Psoas muscle (tissue), 8 donors: Measurements from ENCODE around the gene FARP1. TPM values are rescaled to one million over a fixed set of nuclear protein-coding genes. Genes with fewer than 3 reads are reported as not detected.

Source experiments
- ATAC-seq, 4 donors: fragments of 200-7000 bp; cut with Tn5 transposase; one replicate each; pipeline ENCODE4 v1.9.1; 2020; ENCODE audit warnings: moderate library complexity in 3 of 4, mild to moderate bottlenecking in 2 of 4
- DNase-seq, 2 donors: peaks; one replicate each; pipeline ENCODE4 v3.0.0-alpha.2; 2020
- H3K27ac ChIP-seq: fragments of 200-600 bp; one replicate; pipeline ENCODE4 v1.8.0; 2022
- H3K27me3 ChIP-seq, 3 donors: fragments of 200-600 bp in 1 of 3; one replicate each; pipeline versions ENCODE4 v1.6.1 to v1.8.0; 2013 to 2022; ENCODE audit warnings: low read length in 2 of 3, mild to moderate bottlenecking in 2 of 3, moderate library complexity in 1 of 3; ENCODE audit not compliant: insufficient read depth in 3 of 3
- H3K36me3 ChIP-seq, 2 donors: fragments of 200-600 bp in 1 of 2; one replicate each; pipeline versions ENCODE4 v1.6.1 to v1.8.0; 2013 to 2022; ENCODE audit warnings: low read depth in 1 of 2, mild to moderate bottlenecking in 1 of 2, moderate library complexity in 1 of 2; ENCODE audit not compliant: insufficient read depth in 1 of 2
- H3K4me1 ChIP-seq: fragments of 200-600 bp; one replicate; pipeline ENCODE4 v1.8.0; 2022
- H3K4me3 ChIP-seq: fragments of 200-600 bp; one replicate; pipeline ENCODE4 v1.8.0; 2022; ENCODE audit warnings: mild to moderate bottlenecking
- H3K9me3 ChIP-seq: fragments of 200-600 bp; one replicate; pipeline ENCODE4 v1.8.0; 2022
- WGBS, 3 donors: extraction: QIAGEN DNeasy Blood & Tissue Kit; methylation state at CpG; one replicate each; pipeline versions ENCODE4 v1.1.6 to v1.1.7; 2013; 5-methylcytosine and 5-hydroxymethylcytosine counted together
- intact Hi-C, 2 donors: fragments of 100-400 bp; cut with DNase I; formaldehyde crosslinking; loops; one replicate each; pipeline versions ENCODE4 v1.11.0 to v1.14.2; 2022
- polyA plus RNA-seq, 3 donors: library from polyadenylated mRNA; stranded (reverse); fragments of 200-250 nt; gene quantifications; one replicate each; pipeline ENCODE4 v1.2.3, GENCODE V29; 2013
- total RNA-seq, 4 donors: library from RNA; stranded (reverse); fragmentation: NEBNext Ultra II Directional in 2 of 4; extraction: Animal tissue kit (Norgen Biotek cat#: 25700) in 2 of 4; gene quantifications; one replicate each; pipeline versions ENCODE4 v1.2.1 to v1.2.4, GENCODE V29; 2021 to 2023
- TF ChIP-seq, protein P1 (sequence below): fragments of 200-600 bp; IDR thresholded peaks from one replicate; pipeline ENCODE4 v1.8.0; 2022; ENCODE audit warnings: antibody characterized with exemption
- donor health status: healthy with polysubstance abuse.
- donor health status: DM: no; HTN: no; CAD: no; lungs with moderate emphysema.
- donor health status: Bipolar disorder and iron deficiency.
- donor health status: healthy.
- donor health status: DM: yes; HTN: yes; CAD: no.
- donor health status: DM: no; HTN: no; CAD: no.
- donor health status: DM: no; HTN: no; CAD: no.
- donor health status: DM: yes; HTN: yes; CAD: no.

Gene FARP1
- total and polyA plus RNA-seq, 7 donors = 5.7 to 19.4 (median 9.2) TPM

DNA sequence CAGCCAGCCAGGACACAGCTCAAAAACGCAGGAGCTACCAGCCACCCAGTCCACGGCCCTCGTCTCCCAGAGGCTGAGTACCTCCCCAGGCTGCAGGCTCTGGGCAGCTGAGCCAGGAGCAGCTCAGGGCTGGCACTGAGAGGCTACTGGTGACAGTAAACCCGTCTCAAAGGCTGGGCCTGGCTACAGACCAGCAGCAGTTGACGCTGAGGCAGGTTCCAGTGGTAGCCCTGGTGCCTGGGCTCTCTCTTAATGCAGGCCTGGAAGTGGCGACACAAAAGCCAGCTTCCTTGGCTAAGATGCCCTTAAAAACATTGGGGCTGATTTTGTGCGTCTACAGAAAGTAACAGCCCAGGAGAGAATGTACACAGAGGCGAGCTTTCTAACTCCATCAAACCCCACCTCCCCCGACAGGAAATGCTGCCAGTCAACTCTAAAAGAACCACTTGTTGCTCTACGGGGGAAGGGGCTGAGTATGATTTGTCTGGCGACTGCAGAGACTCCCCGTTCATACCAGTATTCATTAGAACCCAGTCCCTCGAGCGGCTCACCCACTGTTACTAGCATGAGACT, 307.7 kb downstream of the FARP1 start:
- Histone ChIP-seq H3K4me1 (peaks cover 24% of the 10 kb centered on the region), H3K4me3 (no peak overlapping the region), H3K27ac (peak overlapping the region; percentile 58), H3K36me3 (peaks cover 0 to 48% of the 10 kb centered on the region in 2 donors), H3K9me3 (no peaks in the 10 kb centered on the region), H3K27me3 (no peaks in the 10 kb centered on the region)
- TF ChIP-seq, protein P1, sequence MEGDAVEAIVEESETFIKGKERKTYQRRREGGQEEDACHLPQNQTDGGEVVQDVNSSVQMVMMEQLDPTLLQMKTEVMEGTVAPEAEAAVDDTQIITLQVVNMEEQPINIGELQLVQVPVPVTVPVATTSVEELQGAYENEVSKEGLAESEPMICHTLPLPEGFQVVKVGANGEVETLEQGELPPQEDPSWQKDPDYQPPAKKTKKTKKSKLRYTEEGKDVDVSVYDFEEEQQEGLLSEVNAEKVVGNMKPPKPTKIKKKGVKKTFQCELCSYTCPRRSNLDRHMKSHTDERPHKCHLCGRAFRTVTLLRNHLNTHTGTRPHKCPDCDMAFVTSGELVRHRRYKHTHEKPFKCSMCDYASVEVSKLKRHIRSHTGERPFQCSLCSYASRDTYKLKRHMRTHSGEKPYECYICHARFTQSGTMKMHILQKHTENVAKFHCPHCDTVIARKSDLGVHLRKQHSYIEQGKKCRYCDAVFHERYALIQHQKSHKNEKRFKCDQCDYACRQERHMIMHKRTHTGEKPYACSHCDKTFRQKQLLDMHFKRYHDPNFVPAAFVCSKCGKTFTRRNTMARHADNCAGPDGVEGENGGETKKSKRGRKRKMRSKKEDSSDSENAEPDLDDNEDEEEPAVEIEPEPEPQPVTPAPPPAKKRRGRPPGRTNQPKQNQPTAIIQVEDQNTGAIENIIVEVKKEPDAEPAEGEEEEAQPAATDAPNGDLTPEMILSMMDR = no peak
- DNase-seq = peak in 1 of 2 donors; percentile 74
- 42 to 55% (median 48%) methylated on average over 14 of the region's 14 CpGs for WGBS, 3 donors
- peak; percentile 52 to 83 (median 79) for ATAC-seq
- intact Hi-C loops = no loop called here

DNA sequence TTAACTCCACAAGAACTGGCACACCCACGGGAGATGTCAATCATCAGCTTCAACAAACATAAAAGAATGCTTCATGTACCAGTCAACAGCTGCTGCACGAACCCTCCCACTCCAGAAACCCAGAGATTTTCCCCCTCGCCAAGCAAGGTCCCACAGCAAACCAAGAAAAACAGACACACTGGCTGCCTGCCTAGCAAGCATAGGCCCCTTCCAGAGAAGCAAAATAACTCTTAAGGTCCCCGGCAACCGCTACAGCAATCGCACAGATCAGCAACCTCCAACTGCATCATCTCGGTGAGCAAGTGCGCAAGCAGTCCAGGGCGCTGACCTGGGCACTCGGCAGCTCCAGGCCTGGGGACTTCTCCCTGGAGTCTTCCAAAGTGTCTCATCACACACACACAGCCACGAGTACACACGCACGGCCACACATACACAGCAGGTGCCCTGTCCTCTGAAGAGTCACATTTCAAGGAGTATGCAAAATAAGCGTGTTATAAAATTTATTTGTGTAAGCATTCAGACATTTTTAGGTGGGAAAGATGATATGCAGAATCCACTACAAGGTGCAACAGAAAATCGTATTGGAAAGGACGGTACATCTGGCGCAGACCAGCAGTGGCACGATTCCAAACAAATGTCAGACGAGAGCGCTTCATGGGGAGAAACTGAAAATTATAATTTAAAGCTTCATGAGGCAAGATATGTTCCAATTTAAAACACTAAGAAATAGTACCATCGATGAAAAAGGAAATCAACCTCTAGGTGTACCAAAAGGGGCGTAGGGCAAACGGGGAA, 309.0 kb downstream of the FARP1 start:
- TF ChIP-seq, protein P1 = no peak
- no peaks in the 10 kb centered on the region for H3K27me3 ChIP-seq
- ATAC-seq (peak in 3 of 4 donors; percentile 35 to 49 (median 38)), DNase-seq (peak; percentile 48 to 75)
- peaks cover 0 to 52% of the 10 kb centered on the region in 2 donors for H3K36me3 ChIP-seq
- peaks cover 24% of the 10 kb centered on the region for H3K4me1 ChIP-seq
- H3K9me3 ChIP-seq = no peaks in the 10 kb centered on the region
- peak overlapping the region; percentile 58 for H3K27ac ChIP-seq
- WGBS, 3 donors = 54 to 75% (median 57%) methylated on average over 23 of the region's 23 CpGs
- intact Hi-C loops = no loop called here
- no peak overlapping the region for H3K4me3 ChIP-seq

DNA sequence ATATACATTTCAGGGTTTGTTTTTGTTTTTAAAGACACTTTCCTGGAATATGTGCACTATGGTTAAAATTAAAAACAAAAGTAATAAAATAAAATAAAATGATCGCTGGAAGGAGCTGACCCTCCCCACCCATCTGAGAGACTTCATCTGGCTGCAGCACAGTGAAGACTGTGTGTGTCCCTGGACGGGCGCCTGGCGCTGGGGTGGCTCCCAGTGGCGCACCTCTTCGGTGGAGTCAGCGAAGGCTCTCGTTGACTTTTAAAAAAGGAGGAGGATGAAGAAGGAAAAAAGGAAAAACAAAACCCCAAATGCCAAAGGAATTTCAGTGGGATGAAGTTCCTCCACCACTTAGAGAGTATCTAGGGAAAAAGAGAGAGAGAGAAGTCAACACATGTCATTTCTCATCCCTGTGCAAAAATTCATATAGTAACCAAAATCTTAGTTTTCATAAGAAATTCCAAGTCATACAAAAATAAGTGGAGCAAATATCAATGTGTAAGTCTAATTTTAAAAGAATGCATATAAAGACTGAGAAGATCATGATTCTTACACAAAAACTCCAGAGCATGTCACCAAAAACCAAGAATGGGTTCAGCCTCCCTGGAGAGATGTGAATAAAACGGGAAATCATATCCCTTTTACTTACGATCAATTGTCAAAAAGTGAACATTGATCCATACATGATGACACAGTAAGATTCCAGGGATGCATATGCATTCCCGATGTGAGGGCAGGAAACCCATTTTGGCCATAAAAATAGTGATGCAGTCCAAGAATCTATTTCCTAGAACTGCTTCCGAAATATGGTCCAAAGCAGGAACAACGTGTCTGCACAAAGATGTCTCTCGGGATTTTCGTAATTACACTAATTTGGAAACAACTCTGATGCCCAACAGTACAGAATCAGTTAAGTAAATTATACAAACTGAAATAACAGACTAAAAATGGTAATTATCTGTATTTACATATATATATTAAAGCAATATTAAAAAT, 310.3 kb downstream of the FARP1 start:
- H3K4me3 ChIP-seq = no peak overlapping the region
- no peaks in the 10 kb centered on the region for H3K27me3 ChIP-seq
- H3K9me3 ChIP-seq = no peaks in the 10 kb centered on the region
- TF ChIP-seq, protein P1 = no peak
- DNase-seq (no peak), ATAC-seq (no peak)
- WGBS, 3 donors = 58 to 76% (median 66%) methylated on average over 15 of the region's 15 CpGs
- H3K27ac ChIP-seq = no peak overlapping the region
- H3K36me3 ChIP-seq = peaks cover 0 to 53% of the 10 kb centered on the region in 2 donors
- intact Hi-C loops = no loop called here
- H3K4me1 ChIP-seq = peaks cover 24% of the 10 kb centered on the region

DNA sequence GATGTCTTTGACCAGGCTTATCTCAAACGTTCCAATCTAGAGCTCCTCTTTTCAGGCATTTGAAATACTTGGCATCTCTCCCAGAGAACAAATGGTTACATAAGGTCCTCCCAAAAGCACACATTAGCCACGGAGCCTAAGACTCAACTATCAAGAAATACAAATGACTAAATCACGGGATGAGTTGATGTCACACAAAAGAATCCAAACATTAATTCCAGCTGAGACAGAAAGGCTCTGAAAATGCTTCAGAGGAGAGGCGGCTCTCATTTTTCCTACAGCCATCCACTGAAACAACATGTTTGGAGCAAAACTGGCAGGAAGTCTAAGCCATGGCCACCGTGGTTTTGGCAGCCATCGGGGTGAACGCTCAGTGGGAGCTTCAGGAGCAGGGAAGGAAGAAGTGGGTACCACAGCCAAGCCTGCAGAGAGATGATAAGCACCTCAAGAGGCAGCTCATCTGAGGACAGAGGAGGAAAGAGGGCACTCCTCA, 311.5 kb downstream of the FARP1 start:
- intact Hi-C loops = no loop called here
- peaks cover 24% of the 10 kb centered on the region for H3K4me1 ChIP-seq
- H3K36me3 ChIP-seq = peaks cover 0 to 55% of the 10 kb centered on the region in 2 donors
- H3K27me3 ChIP-seq = no peaks in the 10 kb centered on the region
- ATAC-seq (peak; percentile 23 to 71 (median 58)), DNase-seq (peak in 1 of 2 donors; percentile 51)
- no peak overlapping the region for H3K4me3 ChIP-seq
- peak overlapping the region; percentile 33 for H3K27ac ChIP-seq
- TF ChIP-seq, protein P1 = no peak
- no peaks in the 10 kb centered on the region for H3K9me3 ChIP-seq
- WGBS, 3 donors = 5 to 11% (median 7%) methylated on average over 7 of the region's 7 CpGs
